GM19324 (cell line): ENCODE data around the gene GAB4.
"Not testable (repeated sequence)": the region's sequence is repeated elsewhere in the genome, so short reads cannot be mapped to it uniquely, and the experiment has no call there.

Source experiments
- ATAC-seq: cut with Tn5 transposase; IDR thresholded peaks from one replicate; pipeline ENCODE4 v1.9.1; 2021; ENCODE audit warnings: mild to moderate bottlenecking, moderate library complexity; ENCODE audit not compliant: unreplicated experiment, low FRiP score

GAB4 gene

DNA sequence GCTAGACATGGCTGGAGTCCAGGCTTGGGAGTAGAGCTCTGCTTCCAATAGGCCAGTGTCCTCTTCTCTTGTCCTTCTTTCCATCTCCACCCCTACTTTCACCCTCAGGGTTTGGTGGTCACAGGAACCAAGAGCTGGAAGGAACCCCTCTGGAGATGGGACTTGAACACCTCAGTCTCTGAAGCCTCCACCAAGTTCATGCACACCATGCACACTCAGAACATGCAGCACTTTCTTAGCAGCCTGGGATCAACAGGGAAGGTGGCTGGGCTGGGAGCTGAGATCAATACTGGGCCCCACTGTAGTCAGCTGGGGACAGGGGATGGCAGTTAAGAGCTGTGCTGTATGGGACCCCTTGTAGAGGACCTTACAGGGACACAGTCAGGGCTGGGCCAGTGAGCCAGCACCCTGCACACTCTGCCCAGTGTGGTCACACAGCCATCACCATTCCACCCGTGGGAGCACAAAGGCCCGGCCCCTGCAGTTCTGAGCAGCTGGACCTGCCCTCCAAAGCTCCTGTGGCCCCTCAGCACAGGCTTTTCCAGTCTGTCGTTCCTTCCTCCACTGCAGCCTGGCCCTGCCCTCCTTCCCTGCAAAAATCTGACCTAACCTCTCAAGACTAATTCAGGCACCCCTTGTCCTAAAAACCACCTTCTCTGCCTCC, 47.7 kb downstream of the GAB4 start:
- no peak for ATAC-seq

- ATAC-seq: no peak
These were observed 48.6 kb downstream of the GAB4 start for GRCh38 chr22:16959345-16959930.

GRCh38 chr22:16958475-16958874, 49.5 kb downstream of the GAB4 start:
- no peak for ATAC-seq

GRCh38 chr22:16957781-16958180, 50.2 kb downstream of the GAB4 start:
- ATAC-seq: no peak

- no peak for ATAC-seq
These were observed 51.7 kb downstream of the GAB4 start for GRCh38 chr22:16956290-16956689.

DNA sequence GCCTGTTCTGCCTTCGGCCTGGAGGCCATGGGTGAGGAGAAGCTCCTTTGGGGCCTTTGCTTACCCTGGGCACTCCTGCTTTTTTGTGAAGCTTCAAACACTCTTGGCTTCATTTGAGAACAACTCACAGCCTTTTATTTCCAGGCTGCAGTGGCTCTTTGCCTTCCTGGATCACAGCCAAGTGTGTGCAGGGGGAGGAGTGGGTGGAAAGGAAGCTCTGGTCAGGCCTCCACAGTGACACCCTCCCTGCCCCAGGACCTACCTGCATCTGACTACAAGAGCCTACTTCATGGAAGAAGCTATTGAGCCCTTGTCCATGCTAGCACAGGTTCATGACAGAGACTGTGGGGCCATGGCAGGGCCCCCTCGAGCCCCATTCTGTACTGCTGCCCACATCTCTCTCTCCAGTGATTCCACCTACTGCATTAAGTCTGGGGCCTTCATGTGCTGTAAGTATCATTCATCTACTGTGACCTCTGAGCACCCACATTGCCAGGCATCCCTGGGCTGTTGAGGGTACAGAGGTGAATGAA, 52.3 kb downstream of the GAB4 start:
- ATAC-seq: no peak

- no peak for ATAC-seq
These were observed 52.9 kb downstream of the GAB4 start for GRCh38 chr22:16955081-16955480.

GRCh38 chr22:16954060-16954403, 54.0 kb downstream of the GAB4 start:
- no peak for ATAC-seq

GRCh38 chr22:16953206-16954059, 54.6 kb downstream of the GAB4 start:
- ATAC-seq: no peak

DNA sequence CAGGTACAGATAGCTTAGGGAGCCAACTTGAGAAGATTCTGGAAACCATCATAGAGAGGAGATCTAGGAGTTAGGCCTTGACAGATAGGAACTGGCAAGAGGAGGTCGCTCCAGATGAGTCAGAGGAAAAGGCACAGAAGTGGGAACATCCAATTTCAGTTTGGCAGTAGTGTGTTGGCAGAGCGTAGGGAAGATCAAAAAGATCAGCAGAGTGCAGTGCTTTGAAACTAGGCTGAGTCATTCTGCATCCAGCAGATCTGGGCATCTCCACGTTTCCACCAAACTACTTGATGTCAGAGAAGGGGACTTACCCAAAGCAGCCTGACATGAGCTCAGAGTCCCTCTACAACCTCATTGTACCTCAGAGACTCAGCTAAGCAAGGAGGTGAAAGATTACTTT, 58.5 kb downstream of the GAB4 start:
- ATAC-seq: no peak

DNA sequence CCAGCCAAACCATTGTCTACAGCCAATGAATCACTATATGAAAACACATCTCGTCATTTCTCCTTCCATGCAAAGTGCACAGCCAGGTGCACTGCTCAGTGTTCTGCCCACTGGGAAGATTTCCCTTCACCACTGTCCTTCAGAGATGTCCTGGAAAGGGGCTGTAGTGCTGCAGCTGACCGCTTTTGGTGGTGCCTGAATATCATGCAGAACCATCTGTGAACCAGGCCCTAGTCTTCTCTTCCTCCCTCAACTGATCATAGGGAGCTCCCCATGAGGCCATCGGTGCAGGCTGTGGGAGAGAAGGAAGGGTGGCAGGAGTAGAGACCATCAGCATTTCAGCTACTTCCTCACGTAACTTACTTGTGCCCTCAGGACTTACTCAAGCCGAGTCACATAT, 70.2 kb downstream of the GAB4 start:
- no peak for ATAC-seq

DNA sequence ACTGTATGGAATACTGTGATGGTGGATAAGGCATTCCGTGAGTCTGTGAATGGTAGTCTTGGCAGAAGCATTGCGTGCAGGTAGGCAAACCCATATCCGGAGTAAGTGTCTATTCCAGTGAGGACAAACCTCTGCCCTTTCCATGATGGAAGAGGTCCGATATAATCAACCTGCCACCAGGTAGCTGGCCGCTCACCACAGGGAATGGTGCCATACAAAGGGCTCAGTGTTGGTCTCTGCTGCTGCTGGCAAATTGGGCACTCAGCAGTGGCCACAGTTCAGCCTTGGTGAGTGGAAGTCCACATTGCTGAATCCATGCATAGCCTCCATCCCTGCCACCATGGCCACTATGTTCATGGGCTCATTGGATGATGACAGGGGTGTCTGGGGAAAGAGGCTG, 70.8 kb downstream of the GAB4 start:
- not testable (repeated sequence) for ATAC-seq

- ATAC-seq: no peak
These were observed 71.4 kb downstream of the GAB4 start for GRCh38 chr22:16936625-16937024.

DNA sequence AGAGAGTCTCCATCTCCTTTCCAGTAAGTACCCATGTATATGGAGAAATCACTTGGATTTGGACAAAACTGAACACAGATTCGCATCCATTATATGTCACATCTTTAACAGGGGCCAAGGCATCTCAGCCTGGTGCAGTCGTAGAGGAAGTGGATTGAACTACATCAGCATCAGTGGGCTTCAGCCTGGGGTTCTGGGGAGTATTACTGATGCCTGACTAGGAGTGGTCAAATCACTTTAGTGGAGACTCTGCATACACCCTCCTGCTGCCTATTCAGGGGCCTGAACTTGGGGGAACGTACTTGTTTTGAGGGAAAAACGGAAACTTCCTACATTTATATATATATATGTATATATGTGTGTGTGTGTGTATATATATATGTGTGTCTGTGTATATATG, 72.8 kb downstream of the GAB4 start:
- no peak for ATAC-seq

- ATAC-seq: no peak
These were observed 74.4 kb downstream of the GAB4 start for GRCh38 chr22:16933291-16934282.

GRCh38 chr22:16932577-16932976, 75.4 kb downstream of the GAB4 start:
- no peak for ATAC-seq

DNA sequence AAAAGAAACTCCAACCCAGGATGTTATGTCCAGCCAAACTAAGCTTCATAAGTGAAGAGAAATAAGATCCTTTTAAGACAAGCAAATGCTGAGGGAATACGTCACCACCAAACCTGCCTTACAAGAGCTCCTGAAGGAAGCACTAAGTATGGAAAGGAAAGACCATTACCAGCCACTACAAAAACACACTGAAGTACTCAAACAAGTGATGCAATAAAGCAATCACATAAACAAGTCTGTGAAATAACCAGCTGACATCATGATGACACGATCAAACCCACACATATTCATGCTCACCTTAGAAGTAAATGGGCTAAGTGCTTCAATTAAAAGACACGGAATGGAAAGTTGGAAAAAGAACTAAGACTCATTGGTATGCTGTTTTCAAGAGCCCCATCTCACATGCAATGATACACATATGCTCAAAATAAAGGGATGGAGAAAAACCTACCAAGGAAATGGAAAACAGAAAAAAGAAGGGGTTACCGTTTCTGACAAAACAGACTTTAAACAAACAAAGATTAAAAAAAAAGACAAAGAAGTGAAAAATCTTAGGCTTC, 82.5 kb downstream of the GAB4 start:
- ATAC-seq: no peak

GRCh38 chr22:16922706-16923105, 85.3 kb downstream of the GAB4 start:
- no peak for ATAC-seq

DNA sequence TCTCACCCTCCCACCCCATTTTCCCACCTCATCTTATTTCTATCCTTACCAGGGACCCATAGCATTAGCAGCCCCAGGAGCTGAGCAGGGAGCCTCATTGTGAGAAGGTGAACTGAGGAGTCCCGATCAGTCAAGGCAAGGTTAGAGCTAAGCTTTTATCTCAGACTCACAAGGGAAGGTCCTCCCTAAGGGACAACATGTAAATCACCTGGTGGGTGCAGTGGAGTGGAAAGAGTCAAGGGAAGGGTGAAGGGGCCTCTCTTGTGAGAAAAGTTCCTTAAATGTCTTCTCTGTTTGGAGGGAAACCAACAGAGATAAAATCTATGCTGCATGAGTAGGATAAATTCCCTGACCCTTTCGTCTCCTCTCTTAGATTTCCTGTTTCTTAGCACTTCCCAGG, 85.9 kb downstream of the GAB4 start:
- ATAC-seq: no peak
